HEK293 (cell line): ENCODE data around the gene STRA8.

Source experiments
- GLI2 ChIP-seq: fragments of 450-650 bp; formaldehyde crosslinking; IDR thresholded peaks from 2 replicates; pipeline ENCODE4; 2017; ENCODE audit warnings: missing biosample characterization, missing genetic modification characterization, low read depth, borderline replicate concordance
- KLF1 ChIP-seq: fragments of 450-650 bp; formaldehyde crosslinking; IDR thresholded peaks from 2 replicates; pipeline ENCODE4 v1.5.1; 2016; ENCODE audit warnings: missing biosample characterization, missing genetic modification characterization
- KLF17 ChIP-seq: fragments of 450-650 bp; formaldehyde crosslinking; IDR thresholded peaks from 2 replicates; pipeline ENCODE4 v1.5.1; 2016; ENCODE audit warnings: missing biosample characterization, missing genetic modification characterization
- PBX3 ChIP-seq: sonication (generic); formaldehyde crosslinking; IDR thresholded peaks from 2 replicates; pipeline ENCODE4 v1.8.1; 2022; ENCODE audit warnings: mild to moderate bottlenecking, moderate library complexity, missing genetic modification reagents
- SCRT2 ChIP-seq: fragments of 450-650 bp; formaldehyde crosslinking; IDR thresholded peaks from 2 replicates; pipeline ENCODE4 v1.5.1; 2016; ENCODE audit warnings: missing biosample characterization, missing genetic modification characterization
- SP3 ChIP-seq: fragments of 450-650 bp; formaldehyde crosslinking; IDR thresholded peaks from 2 replicates; pipeline ENCODE4 v1.5.1; 2016; ENCODE audit warnings: missing biosample characterization, missing genetic modification characterization
- ZBTB17 ChIP-seq: fragments of 450-650 bp; formaldehyde crosslinking; IDR thresholded peaks from 2 replicates; pipeline ENCODE4 v1.5.1; 2016; ENCODE audit warnings: missing biosample characterization, missing genetic modification characterization
- ZBTB7A ChIP-seq: fragments of 450-650 bp; formaldehyde crosslinking; IDR thresholded peaks from 2 replicates; pipeline ENCODE4 v1.5.1; 2016; ENCODE audit warnings: low read depth, missing biosample characterization, missing genetic modification characterization
- ZFHX2 ChIP-seq: fragments of 450-650 bp; formaldehyde crosslinking; conservative IDR thresholded peaks from 2 replicates; pipeline ENCODE4 v1.5.1; 2016; ENCODE audit warnings: missing biosample characterization, missing genetic modification characterization
- ZFP3 ChIP-seq: fragments of 450-650 bp; formaldehyde crosslinking; IDR thresholded peaks from 2 replicates; pipeline ENCODE4 v1.5.1; 2016; ENCODE audit warnings: low read depth, missing biosample characterization, missing genetic modification characterization
- ZNF112 ChIP-seq: fragments of 450-650 bp; formaldehyde crosslinking; IDR thresholded peaks from 2 replicates; pipeline ENCODE4 v1.5.0; 2017; ENCODE audit warnings: missing biosample characterization, missing genetic modification characterization
- ZNF133 ChIP-seq: fragments of 450-650 bp; formaldehyde crosslinking; IDR thresholded peaks from 2 replicates; pipeline ENCODE4 v1.5.1; 2016; ENCODE audit warnings: missing biosample characterization, missing genetic modification characterization
- ZNF2 ChIP-seq: fragments of 450-650 bp; formaldehyde crosslinking; IDR thresholded peaks from 2 replicates; pipeline ENCODE4 v1.5.1; 2016; ENCODE audit warnings: missing biosample characterization, missing genetic modification characterization
- ZNF26 ChIP-seq: fragments of 450-650 bp; formaldehyde crosslinking; IDR thresholded peaks from 2 replicates; pipeline ENCODE4 v1.5.1; 2016; ENCODE audit warnings: missing biosample characterization, missing genetic modification characterization
- ZNF341 ChIP-seq: fragments of 450-650 bp; formaldehyde crosslinking; IDR thresholded peaks from 2 replicates; pipeline ENCODE4; 2016; ENCODE audit warnings: low read depth, missing biosample characterization, missing genetic modification characterization
- ZNF354C ChIP-seq: fragments of 450-650 bp; formaldehyde crosslinking; IDR thresholded peaks from 2 replicates; pipeline ENCODE4 v1.5.1; 2016; ENCODE audit warnings: missing biosample characterization, missing genetic modification characterization, low read depth, borderline replicate concordance
- ZNF404 ChIP-seq: fragments of 450-650 bp; formaldehyde crosslinking; IDR thresholded peaks from 2 replicates; pipeline ENCODE4 v1.5.1; 2017; ENCODE audit warnings: missing biosample characterization, missing genetic modification characterization
- ZNF48 ChIP-seq: fragments of 450-650 bp; formaldehyde crosslinking; IDR thresholded peaks from 2 replicates; pipeline ENCODE4 v1.5.1; 2016; ENCODE audit warnings: missing biosample characterization, missing genetic modification characterization
- ZNF488 ChIP-seq: fragments of 450-650 bp; formaldehyde crosslinking; IDR thresholded peaks from 2 replicates; pipeline ENCODE4 v1.5.1; 2016; ENCODE audit warnings: missing biosample characterization, missing genetic modification characterization
- ZNF501 ChIP-seq: fragments of 450-650 bp; formaldehyde crosslinking; IDR thresholded peaks from 2 replicates; pipeline ENCODE4 v1.5.1; 2016; ENCODE audit warnings: missing biosample characterization, missing genetic modification characterization
- ZNF518A ChIP-seq: fragments of 450-650 bp; formaldehyde crosslinking; conservative IDR thresholded peaks from 2 replicates; pipeline ENCODE4 v1.5.1; 2016; ENCODE audit warnings: low read depth, missing biosample characterization, missing genetic modification characterization
- ZNF621 ChIP-seq: fragments of 450-650 bp; formaldehyde crosslinking; IDR thresholded peaks from 2 replicates; pipeline ENCODE4 v1.5.1; 2017; ENCODE audit warnings: missing biosample characterization, missing genetic modification characterization
- ZNF645 ChIP-seq: fragments of 450-650 bp; formaldehyde crosslinking; IDR thresholded peaks from 2 replicates; pipeline ENCODE4; 2016; ENCODE audit warnings: missing biosample characterization, missing genetic modification characterization
- ZNF664 ChIP-seq: fragments of 450-650 bp; formaldehyde crosslinking; IDR thresholded peaks from 2 replicates; pipeline ENCODE4 v1.5.1; 2016; ENCODE audit warnings: missing biosample characterization, missing genetic modification characterization
- ZNF707 ChIP-seq: fragments of 450-650 bp; formaldehyde crosslinking; IDR thresholded peaks from 2 replicates; pipeline ENCODE4 v1.5.1; 2016; ENCODE audit warnings: missing biosample characterization, missing genetic modification characterization
- ZNF747 ChIP-seq: fragments of 450-650 bp; formaldehyde crosslinking; IDR thresholded peaks from 2 replicates; pipeline ENCODE4 v1.5.1; 2016; ENCODE audit warnings: missing biosample characterization, missing genetic modification characterization
- ZNF76 ChIP-seq: fragments of 450-650 bp; formaldehyde crosslinking; IDR thresholded peaks from 2 replicates; pipeline ENCODE4; 2016; ENCODE audit warnings: low read depth, missing biosample characterization, missing genetic modification characterization, borderline replicate concordance
- ZNF785 ChIP-seq: fragments of 450-650 bp; formaldehyde crosslinking; IDR thresholded peaks from 2 replicates; pipeline ENCODE4 v1.5.1; 2016; ENCODE audit warnings: missing biosample characterization, missing genetic modification characterization
- ZSCAN30 ChIP-seq: fragments of 450-650 bp; IDR thresholded peaks from 2 replicates; pipeline ENCODE4 v1.5.1; 2018; ENCODE audit warnings: missing biosample characterization, mild to moderate bottlenecking, missing genetic modification characterization, moderate library complexity
- ZXDB ChIP-seq: fragments of 450-650 bp; formaldehyde crosslinking; IDR thresholded peaks from 2 replicates; pipeline ENCODE4 v1.5.1; 2016; ENCODE audit warnings: missing biosample characterization, missing genetic modification characterization

Gene STRA8

GRCh38 chr7:135260470-135260869, 26.8 kb downstream of the STRA8 start (continued):
- TF ChIP-seq ZNF488 (tag by site-specific recombination) (0 out of 2 replicates have a peak, but pooled peaks have one; percentile 49), ZFP3 (0 out of 2 replicates have a peak, but pooled peaks have one; percentile 26), ZNF645 (no peak), SCRT2 (tag by site-specific recombination) (no peak), PBX3 (CRISPR knock-in tag) (no peak), ZNF48 (no peak), ZNF26 (tag by site-specific recombination) (no peak), ZFHX2 (tag by site-specific recombination) (no peak), ZNF621 (tag by site-specific recombination) (no peak), ZNF707 (tag by site-specific recombination) (no peak), ZBTB7A (tag by site-specific recombination) (no peak), ZBTB17 (tag by site-specific recombination) (peak; percentile 31; the same call in 1 of the 2 replicates), ZNF112 (tag by site-specific recombination) (no peak), ZNF664 (tag by site-specific recombination) (peak; percentile 87), ZNF133 (tag by site-specific recombination) (no peak), ZNF404 (tag by site-specific recombination) (no peak), ZNF2 (tag by site-specific recombination) (0 out of 2 replicates have a peak, but pooled peaks have one; percentile 22), ZNF76 (tag by site-specific recombination) (no peak), ZSCAN30 (tag by site-specific recombination) (peak; percentile 87), KLF17 (tag by site-specific recombination) (no peak), KLF1 (peak; percentile 39; the same call in 1 of the 2 replicates), ZXDB (tag by site-specific recombination) (peak; percentile 84), ZNF747 (tag by site-specific recombination) (no peak), SP3 (tag by site-specific recombination) (no peak), ZNF501 (tag by site-specific recombination) (peak; percentile 22; the same call in 1 of the 2 replicates), GLI2 (tag by site-specific recombination) (peak; percentile 79), ZNF341 (tag by site-specific recombination) (no peak), ZNF518A (tag by site-specific recombination) (no peak), ZNF354C (tag by site-specific recombination) (no peak), ZNF785 (tag by site-specific recombination) (no peak)
